ENCODE results near the gene TPGS1.

TPGS1 gene, protein sequence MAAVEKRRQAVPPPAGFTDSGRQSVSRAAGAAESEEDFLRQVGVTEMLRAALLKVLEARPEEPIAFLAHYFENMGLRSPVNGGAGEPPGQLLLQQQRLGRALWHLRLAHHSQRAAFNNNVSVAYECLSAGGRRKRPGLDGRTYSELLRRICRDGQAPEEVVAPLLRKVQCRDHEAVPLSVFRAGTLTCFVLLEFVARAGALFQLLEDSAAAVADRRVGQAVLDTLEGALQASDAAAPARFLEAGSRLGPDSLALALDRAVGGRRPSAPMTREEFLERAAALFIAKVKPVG

GRCh38 chr19:507286-508203, at the start of gene TPGS1:
Gene TPGS1 (plus strand): TSS chr19:507497. CDS start chr19:507507, 10 bp downstream.
- no peak for DNase-seq (ENCODE audit: low read depth, low spot score)

DNA sequence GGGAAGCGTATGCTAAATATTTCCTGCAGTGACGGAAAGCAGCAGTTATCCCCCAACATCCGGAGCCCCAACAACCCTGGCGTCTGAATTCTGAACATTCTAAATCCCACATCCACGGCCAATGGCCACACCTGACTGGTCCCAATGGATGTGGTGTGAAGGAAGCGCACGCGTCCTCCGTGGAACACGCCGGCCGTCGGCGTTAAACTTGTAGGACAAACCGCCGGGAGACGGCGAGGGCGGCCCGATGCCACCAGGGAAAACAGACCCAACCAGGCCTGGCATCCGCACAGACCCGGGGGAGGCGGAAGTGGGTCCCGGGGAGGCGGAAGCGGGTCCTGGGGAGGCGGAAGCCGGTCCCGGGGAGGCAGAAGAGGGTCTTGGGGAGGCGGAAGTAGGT, 49.7 kb upstream of the TPGS1 start:
- DNase-seq (ENCODE audit: low read depth, low spot score) = no peak

DNA sequence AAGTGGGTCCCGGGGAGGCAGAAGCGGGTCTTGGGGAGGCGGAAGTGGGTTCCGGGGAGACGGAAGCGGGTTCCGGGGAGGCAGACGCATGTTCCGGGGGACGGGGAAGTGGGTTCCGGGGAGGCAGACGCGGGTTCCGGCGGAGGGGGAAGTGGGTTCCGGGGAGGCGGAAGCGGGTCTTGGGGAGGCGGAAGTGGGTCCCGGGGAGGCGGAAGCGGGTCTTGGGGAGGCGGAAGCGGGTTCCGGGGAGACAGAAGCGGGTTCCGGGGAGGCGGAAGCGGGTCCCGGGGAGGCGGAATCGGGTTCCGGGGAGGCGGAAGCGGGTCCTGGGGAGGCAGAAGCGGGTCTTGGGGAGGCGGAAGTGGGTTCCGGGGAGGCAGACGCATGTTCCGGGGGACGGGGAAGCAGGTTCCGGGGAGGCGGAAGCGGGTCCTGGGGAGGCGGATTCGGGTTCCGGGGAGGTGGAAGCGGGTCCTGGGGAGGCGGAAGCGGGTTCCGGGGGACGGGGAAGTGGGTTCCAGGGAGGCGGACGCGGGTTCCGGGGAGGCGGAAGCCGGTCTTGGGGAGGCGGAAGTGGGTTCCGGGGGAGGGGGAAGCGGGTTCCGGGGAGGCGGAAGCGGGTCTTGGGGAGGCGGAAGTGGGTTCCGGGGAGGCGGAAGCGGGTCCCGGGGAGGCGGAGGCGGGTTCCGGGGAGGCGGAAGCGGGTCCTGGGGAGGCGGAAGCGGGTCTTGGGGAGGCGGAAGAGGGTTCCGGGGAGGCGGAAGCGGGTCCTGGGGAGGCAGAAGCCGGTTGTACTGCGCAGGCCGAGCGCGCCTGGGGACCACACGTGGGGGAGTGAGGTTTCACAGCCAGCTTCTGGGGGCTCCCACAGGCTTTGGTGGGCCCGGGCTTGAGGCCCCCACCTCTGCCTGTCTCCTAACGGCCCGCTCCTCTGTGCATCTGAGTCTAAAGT, 48.9 kb upstream of the TPGS1 start:
- no peak for DNase-seq (ENCODE audit: low read depth, low spot score)

- no peak for DNase-seq (ENCODE audit: low read depth, low spot score)
Measured at GRCh38 chr19:459724-460511, 47.4 kb upstream of the TPGS1 start.

GRCh38 chr19:460877-461720, 46.2 kb upstream of the TPGS1 start, which contains the start of gene SHC2:
Gene SHC2 (minus strand): TSS chr19:461033. CDS start chr19:460996, 37 bp downstream.
- DNase-seq (ENCODE audit: low read depth, low spot score) = no peak

- no peak for DNase-seq (ENCODE audit: low read depth, low spot score)
Measured at GRCh38 chr19:461721-462551, 45.4 kb upstream of the TPGS1 start.

DNA sequence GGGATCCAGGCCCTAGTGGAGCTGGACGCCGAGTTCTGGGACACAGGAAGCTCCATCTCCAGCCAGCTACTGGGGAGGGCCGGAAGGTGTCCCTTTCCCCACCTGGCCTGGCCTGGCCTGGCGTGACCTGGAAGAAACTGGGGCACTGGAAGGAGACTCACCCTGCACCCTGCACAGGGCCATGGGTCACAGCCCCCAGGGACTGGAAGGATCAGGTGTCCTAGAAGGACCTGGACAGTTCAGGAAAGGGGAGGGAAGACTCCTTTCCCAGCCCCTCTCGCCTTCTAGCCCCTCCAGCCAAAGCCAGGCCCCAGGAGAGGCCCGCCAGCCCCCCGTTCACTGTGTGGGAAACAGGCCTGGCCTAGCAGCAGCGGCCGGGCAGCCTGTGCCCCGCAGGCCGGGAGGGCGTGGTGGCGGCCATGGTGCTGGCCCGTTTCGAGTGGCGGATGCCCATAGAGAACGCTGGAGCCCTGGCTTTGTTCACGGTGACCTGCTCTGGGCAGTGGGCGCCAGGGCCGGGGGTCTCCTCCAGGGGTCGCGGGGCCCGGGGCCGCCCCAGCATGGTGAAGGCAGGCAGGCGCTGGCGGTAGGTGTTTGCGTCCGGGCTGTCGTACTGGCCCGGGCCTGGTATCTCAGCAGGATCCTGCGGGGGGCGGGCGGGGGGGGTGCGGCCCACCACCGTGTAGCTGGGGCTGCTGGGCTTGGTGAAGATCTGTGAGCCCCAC, 43.7 kb upstream of the TPGS1 start:
- DNase-seq (ENCODE audit: low read depth, low spot score) = no peak

DNA sequence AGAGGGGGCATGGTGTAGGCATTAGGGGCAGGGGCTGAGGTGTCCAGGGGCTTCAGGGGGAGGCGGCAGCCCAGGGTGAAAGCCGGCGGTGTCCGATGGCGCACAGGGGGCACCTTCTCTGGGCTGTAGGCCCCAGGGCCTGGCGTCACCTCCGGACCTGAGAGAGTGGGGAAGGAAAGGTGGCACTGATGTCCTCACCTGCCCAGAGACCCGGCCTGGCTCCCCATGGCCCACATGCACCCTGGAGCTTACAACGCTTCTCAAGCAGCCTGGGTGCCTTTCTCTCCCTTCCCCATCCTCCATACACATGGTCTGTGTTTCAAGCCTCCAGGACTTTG, 43.1 kb upstream of the TPGS1 start:
- no peak for DNase-seq (ENCODE audit: low read depth, low spot score)

- no peak for DNase-seq (ENCODE audit: low read depth, low spot score)
Measured at GRCh38 chr19:465056-465816, 42.1 kb upstream of the TPGS1 start.

GRCh38 chr19:467554-467953, 39.7 kb upstream of the TPGS1 start:
- no peak for DNase-seq (ENCODE audit: low read depth, low spot score)

GRCh38 chr19:468587-469256, 38.6 kb upstream of the TPGS1 start:
- DNase-seq (ENCODE audit: low read depth, low spot score) = no peak

DNA sequence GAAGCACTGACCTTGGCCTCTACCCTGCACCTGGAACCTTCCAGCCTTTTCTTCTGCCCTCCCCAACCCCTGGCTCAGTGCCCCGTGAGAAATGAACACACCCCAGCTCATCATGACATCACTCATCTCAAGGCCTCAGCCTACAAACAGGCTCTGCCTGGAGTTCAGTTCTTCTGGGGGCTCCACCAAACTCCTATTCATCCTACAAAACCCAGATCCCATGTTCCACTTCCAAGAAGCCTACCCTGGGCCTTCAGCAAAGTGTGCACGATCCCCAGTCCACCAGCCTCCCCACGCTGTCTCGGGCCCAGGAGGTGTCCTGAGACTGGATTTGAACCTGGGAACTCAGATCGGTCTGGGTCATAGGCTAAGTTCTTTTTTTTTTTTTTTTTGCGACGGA, 37.5 kb upstream of the TPGS1 start:
- DNase-seq (ENCODE audit: low read depth, low spot score) = no peak

DNA sequence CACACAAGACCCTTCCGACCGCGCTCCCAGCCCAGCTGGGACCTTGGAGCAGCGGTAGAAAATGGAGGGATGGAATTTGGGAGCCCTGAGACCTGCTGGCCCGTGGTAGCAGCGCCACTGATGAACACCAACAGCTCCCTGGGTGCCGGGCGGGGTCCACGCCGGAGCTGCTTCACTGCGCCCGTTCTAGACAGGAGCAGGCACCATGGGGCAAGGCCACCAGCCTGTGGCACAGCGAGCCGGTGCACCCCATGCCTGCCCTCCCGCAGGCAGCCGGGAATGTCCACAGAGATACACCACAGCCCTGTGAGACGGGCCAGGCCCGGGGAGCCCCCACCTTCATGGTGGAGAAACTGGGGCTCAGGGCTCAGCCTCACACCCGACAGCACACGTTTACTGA, 36.6 kb upstream of the TPGS1 start:
- DNase-seq (ENCODE audit: low read depth, low spot score) = no peak

DNA sequence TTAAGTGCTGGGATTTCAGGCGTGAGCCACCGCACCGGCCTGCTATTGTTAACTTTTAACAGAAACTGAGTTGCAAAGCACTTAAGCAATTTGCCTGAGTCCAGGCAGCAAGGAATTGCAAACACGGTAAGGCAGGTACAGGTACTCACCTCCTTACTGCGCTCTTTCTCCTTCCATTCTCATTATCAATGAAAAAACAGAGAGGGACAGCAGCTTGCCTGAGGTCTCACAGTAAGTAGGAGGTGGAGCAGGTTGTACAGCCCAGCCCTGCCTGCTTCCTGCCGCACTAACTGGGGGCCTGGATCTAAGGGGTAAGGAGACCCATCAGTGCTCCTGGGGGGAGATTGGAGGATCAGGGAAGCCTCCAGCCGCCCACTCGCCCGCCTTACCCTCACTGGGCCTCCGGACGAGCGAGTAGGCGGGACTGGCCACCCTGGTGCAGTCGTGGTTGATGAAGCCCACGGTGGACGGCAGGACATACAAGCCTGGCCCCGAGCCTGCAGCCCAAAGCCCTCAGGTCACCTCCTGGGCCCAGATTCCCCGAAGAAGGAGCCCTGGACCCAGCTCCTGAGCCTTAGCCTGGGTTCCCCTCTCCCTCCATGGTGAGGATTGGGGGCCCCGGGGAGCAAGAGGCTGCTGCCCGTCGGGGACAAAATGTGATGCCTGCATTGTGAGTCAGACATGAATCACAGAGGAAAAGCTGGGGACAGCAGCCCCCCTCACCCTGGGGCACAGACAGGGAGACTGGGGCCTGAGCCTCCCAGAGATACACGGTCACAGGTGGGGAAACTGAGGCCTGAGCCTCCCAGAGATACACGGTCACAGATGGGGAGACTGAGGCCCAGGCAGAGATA, 35.1 kb upstream of the TPGS1 start:
- no peak for DNase-seq (ENCODE audit: low read depth, low spot score)

DNA sequence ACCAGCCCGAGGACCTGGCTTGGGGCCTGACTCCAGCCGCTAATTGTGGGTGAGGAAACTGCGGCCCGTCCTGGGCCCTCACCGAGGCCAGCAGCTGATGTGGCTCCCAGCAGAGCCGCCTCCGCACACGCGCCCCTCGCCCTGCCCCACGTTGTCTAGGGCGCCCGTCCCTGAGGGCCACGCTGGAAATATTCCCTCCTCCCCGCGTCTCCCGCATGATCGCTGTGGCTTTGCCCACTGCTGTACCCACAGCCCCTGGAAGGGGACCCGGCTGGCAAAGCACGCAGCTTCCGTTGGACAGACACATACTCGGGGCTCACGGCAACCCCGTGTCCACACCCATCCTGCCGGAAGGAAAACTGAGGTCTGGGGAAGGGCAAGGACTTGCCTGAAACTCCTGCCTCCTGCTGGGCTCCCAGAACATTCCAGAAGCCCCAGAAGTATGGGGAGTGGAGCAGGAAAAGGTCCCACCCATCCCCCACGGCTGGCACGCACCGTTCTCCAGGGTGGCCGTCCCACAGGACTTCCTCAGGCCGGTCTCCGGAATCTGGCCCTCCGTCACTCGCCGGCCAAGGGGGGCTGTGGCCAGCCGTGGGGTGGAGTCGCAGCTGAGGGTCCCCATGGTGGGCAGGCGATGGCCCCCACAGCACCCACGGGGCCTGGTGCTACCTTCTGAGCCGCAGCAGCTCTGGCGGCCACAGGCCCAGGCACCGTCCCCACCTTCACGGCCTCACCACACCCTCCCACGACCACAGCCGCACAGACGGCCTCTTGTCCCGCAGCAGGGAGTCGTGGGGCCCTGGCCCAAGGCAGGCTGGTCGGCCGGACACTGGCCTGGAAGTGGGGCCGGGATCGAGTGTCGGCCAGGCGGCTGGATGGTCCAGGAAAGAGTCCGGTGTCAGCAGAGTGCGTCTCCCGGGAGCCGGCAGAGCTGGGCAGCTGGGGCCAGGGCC, 32.9 kb upstream of the TPGS1 start:
- DNase-seq (ENCODE audit: low read depth, low spot score) = no peak
